Right lung (tissue), 5 donors: ENCODE data around the gene GMDS. TPM values are rescaled to one million over a fixed set of nuclear protein-coding genes. Genes with fewer than 3 reads are reported as not detected.

Experiments
- DNase-seq, 2 donors: peaks; one replicate each; pipeline ENCODE4 v3.0.0-alpha.2; 2013
- polyA plus RNA-seq, 5 donors: library from polyadenylated mRNA; unstranded; fragments of 120-200 nt; gene quantifications; one replicate each; pipeline versions ENCODE4 v1.2.1 to v1.2.3, GENCODE V29; 2013; ENCODE audit warnings: inconsistent platforms in 1 of 5, low replicate concordance in 1 of 5; ENCODE audit not compliant: insufficient read length in 5 of 5, insufficient read depth in 1 of 5

GMDS gene
- polyA plus RNA-seq, 5 donors = 16.7 to 26.7 (median 20.5) TPM

- DNase-seq = no peak
These were observed 639.3 kb downstream of the GMDS start for GRCh38 chr6:1605893-1606779.

GRCh38 chr6:1605004-1605892 lies 640.2 kb downstream of the GMDS start:
- DNase-seq = peak in 1 of 2 donors; percentile 16

- DNase-seq = peak in 1 of 2 donors; percentile 64
These were observed 641.0 kb downstream of the GMDS start for GRCh38 chr6:1604158-1605003.

GRCh38 chr6:1603708-1604107 lies 641.7 kb downstream of the GMDS start:
- DNase-seq = no peak

- DNase-seq = no peak
These were observed 643.2 kb downstream of the GMDS start for GRCh38 chr6:1602049-1602713.

- DNase-seq = no peak
These were observed 644.0 kb downstream of the GMDS start for GRCh38 chr6:1601158-1602048.

GRCh38 chr6:1600764-1601157 lies 644.6 kb downstream of the GMDS start:
- no peak for DNase-seq

- DNase-seq = no peak
These were observed 645.2 kb downstream of the GMDS start for GRCh38 chr6:1600063-1600763.

GRCh38 chr6:1599469-1599868 lies 645.9 kb downstream of the GMDS start:
- DNase-seq = no peak

- no peak for DNase-seq
These were observed 646.5 kb downstream of the GMDS start for GRCh38 chr6:1598886-1599285.

GRCh38 chr6:1598433-1598832 lies 647.0 kb downstream of the GMDS start:
- no peak for DNase-seq

- DNase-seq = no peak
These were observed 647.5 kb downstream of the GMDS start for GRCh38 chr6:1597924-1598323.

GRCh38 chr6:1597121-1597744 lies 648.2 kb downstream of the GMDS start:
- no peak for DNase-seq

- peak in 1 of 2 donors; percentile 67 for DNase-seq
These were observed 649.1 kb downstream of the GMDS start for GRCh38 chr6:1596088-1596852.

- no peak for DNase-seq
These were observed 649.9 kb downstream of the GMDS start for GRCh38 chr6:1595271-1596087.

GRCh38 chr6:1594445-1595200 lies 650.8 kb downstream of the GMDS start:
- DNase-seq = no peak

GRCh38 chr6:1593958-1594314 lies 651.5 kb downstream of the GMDS start:
- DNase-seq = no peak
